HepG2 (cell line): Measurements from ENCODE around the gene FAM20A. TPM values are rescaled to one million over a fixed set of nuclear protein-coding genes. Genes with fewer than 3 reads are reported as not detected.

Experiments used
- ATAC-seq: fragments of 200-7000 bp; cut with Tn5 transposase; 3 replicates; pipeline ENCODE4 v1.9.1; 2020; ENCODE audit warnings: mild to moderate bottlenecking, moderate library complexity
- BruUV-seq: library from RNA; stranded (reverse); fragments of 400-500 nt; replicated peaks from 2 replicates; lab custom pipeline; 2021; lab: Mats Ljungman, UMichigan
- CTCF ChIA-PET: fragments of 300-600 bp; formaldehyde crosslinking; extraction: SDS; loops from one replicate; lab custom pipeline; 2021; ENCODE audit warnings: low total read pairs, inconsistent platforms, low intra/inter-chr PET ratio; lab: Yijun Ruan, JAX
- POLR2A ChIA-PET: fragments of 350-600 bp; sonication (Branson Sonifier 250); formaldehyde crosslinking; loops from one replicate; lab custom pipeline; 2020; ENCODE audit warnings: antibody characterized with exemption, inconsistent platforms; lab: Yijun Ruan, JAX
- DNase-seq: peaks from one replicate; pipeline ENCODE4 v3.0.0-alpha.2; 2015; ENCODE audit warnings: low spot score
- FAIRE-seq: peaks from 3 replicates; lab custom pipeline; 2011; peaks lifted over from hg19 to GRCh38; lab: Jason Lieb, UNC
- H2AFZ ChIP-seq: one replicate; pipeline ENCODE4 v1.6.1; 2011; ENCODE audit warnings: low read length, inconsistent platforms
- H3K27ac ChIP-seq: fragments of 300-600 bp; 3 replicates; pipeline ENCODE4 v1.8.0; 2011; ENCODE audit warnings: mixed run types, mild to moderate bottlenecking, mixed read lengths, low read length, inconsistent platforms; ENCODE audit not compliant: insufficient read depth; ENCODE audit errors: extremely low read length
- H3K27me3 ChIP-seq, 2 experiments: fragments of 200-600 bp in 1 of 2; 2 replicates in 1 of 2; 3 replicates in 1 of 2; pipeline versions ENCODE4 v1.6.0 to v1.8.0; 2011; ENCODE audit warnings: low read length in 2 of 2, mild to moderate bottlenecking in 2 of 2, moderate library complexity in 2 of 2, inconsistent platforms in 1 of 2; ENCODE audit not compliant: insufficient read depth in 2 of 2, control insufficient read depth in 1 of 2
- H3K36me3 ChIP-seq, 2 experiments: fragments of 200-600 bp in 1 of 2; replicated peaks in 1 of 2; 2 replicates in 1 of 2; 3 replicates in 1 of 2; pipeline versions ENCODE4 v1.5.1 to v1.8.0; 2011; ENCODE audit warnings: low read length in 2 of 2, inconsistent platforms in 1 of 2; ENCODE audit not compliant: insufficient read depth in 2 of 2, control insufficient read depth in 1 of 2
- H3K4me1 ChIP-seq: 2 replicates; pipeline ENCODE4 v1.5.1; 2012; ENCODE audit warnings: low read length, inconsistent platforms; ENCODE audit not compliant: insufficient read depth
- H3K4me2 ChIP-seq: 2 replicates; pipeline ENCODE4 v1.6.0; 2011; ENCODE audit warnings: low read depth, low read length, inconsistent platforms
- H3K4me3 ChIP-seq, 3 experiments: fragments of 200-600 bp in 1 of 3; sonication (generic), shearing (Covaris generic) in 1 of 3; replicated peaks in 1 of 3; 2 replicates each; pipeline ENCODE4 v1.5.1; 2011 to 2016; ENCODE audit warnings: low read length in 3 of 3, inconsistent platforms in 2 of 3, low read depth in 2 of 3, mild to moderate bottlenecking in 2 of 3, control low read depth in 1 of 3, mixed read lengths in 1 of 3; ENCODE audit not compliant: insufficient read depth in 1 of 3
- H3K79me2 ChIP-seq: one replicate; pipeline ENCODE4 v1.6.1; 2011; ENCODE audit warnings: low read length, inconsistent platforms; ENCODE audit not compliant: insufficient read depth
- H3K9ac ChIP-seq: 2 replicates; pipeline ENCODE4 v1.6.0; 2011; ENCODE audit warnings: mild to moderate bottlenecking, low read depth, low read length, inconsistent platforms; ENCODE audit not compliant: insufficient read depth
- H3K9me3 ChIP-seq: 2 replicates; pipeline ENCODE4 v1.5.1; 2012; ENCODE audit warnings: mild to moderate bottlenecking, low read length
- H4K20me1 ChIP-seq: 2 replicates; pipeline ENCODE4 v1.6.0; 2011; ENCODE audit warnings: inconsistent platforms, mild to moderate bottlenecking, low read length, moderate library complexity; ENCODE audit not compliant: insufficient read depth
- ARNTL ChIP-seq: sonication (generic); formaldehyde crosslinking; IDR thresholded peaks from 2 replicates; pipeline ENCODE4 v1.4.0; 2020; ENCODE audit warnings: mild to moderate bottlenecking, missing genetic modification reagents
- GABPB1 ChIP-seq: IDR thresholded peaks from 2 replicates; pipeline ENCODE4 v1.6.1; 2016; ENCODE audit warnings: mild to moderate bottlenecking, missing genetic modification reagents, moderate library complexity, missing compliant biosample characterization
- KAT7 ChIP-seq: IDR thresholded peaks from 2 replicates; pipeline ENCODE4 v1.6.1; 2018; ENCODE audit warnings: borderline replicate concordance, missing compliant biosample characterization
- NPAS2 ChIP-seq: sonication (generic); formaldehyde crosslinking; IDR thresholded peaks from 2 replicates; pipeline ENCODE4 v1.8.0; 2022; ENCODE audit warnings: mild to moderate bottlenecking, missing genetic modification reagents, borderline replicate concordance
- PHF8 ChIP-seq: sonication (generic); formaldehyde crosslinking; IDR thresholded peaks from 2 replicates; pipeline ENCODE4 v1.5.0; 2020; ENCODE audit warnings: missing genetic modification reagents
- POGZ ChIP-seq: sonication (generic); formaldehyde crosslinking; IDR thresholded peaks from 2 replicates; pipeline ENCODE4 v1.4.0; 2020; ENCODE audit warnings: mild to moderate bottlenecking, missing genetic modification reagents
- SNAPC4 ChIP-seq: sonication (generic); formaldehyde crosslinking; IDR thresholded peaks from 2 replicates; pipeline ENCODE4 v1.4.0; 2020; ENCODE audit warnings: mild to moderate bottlenecking, missing genetic modification reagents
- SSRP1 ChIP-seq: IDR thresholded peaks from 2 replicates; pipeline ENCODE4 v1.6.1; 2016; ENCODE audit warnings: control low read depth
- WGBS: methylation state at CpG from one replicate; pipeline ENCODE4 v1.1.6; 2017; ENCODE audit warnings: low lambda C conversion rate; 5-methylcytosine and 5-hydroxymethylcytosine counted together
- in situ Hi-C: cut with HindIII; loops from 2 replicates; pipeline ENCODE4 v1.10.0; 2017; ENCODE audit warnings: low pct_unique_long_range_greater_than_20kb; ENCODE audit not compliant: extremely low pct_ligation_motif_present
- intact Hi-C: fragments of 100-400 bp; cut with micrococcal nuclease; formaldehyde crosslinking; loops from one replicate; pipeline ENCODE4 v1.10.0; 2022; ENCODE audit not compliant: unreplicated experiment
- polyA plus RNA-seq, 8 experiments: library from polyadenylated mRNA; depleted of rRNA in 3 of 8; stranded (reverse) in 7 of 8; unstranded in 1 of 8; fragments of >200 nt; fragmentation: Illumina TruSeq in 4 of 8; extraction: Trizol in 4 of 8; gene quantifications; 2 replicates each; pipeline versions ENCODE4 v1.2.1 to v1.2.3, GENCODE V29; 2011 to 2016; ENCODE audit warnings: low read depth in 4 of 8, missing spikeins in 1 of 8, mixed read lengths in 1 of 8; ENCODE audit not compliant: insufficient read depth in 1 of 8
- total RNA-seq, 5 experiments: library from RNA; depleted of rRNA; stranded (reverse); fragments of >200 nt; fragmentation: Illumina TruSeq; extraction: Trizol; gene quantifications; 2 replicates each; pipeline ENCODE4 v1.2.3, GENCODE V29; 2016; ENCODE audit warnings: low read depth in 1 of 5

Gene FAM20A
- total and polyA plus RNA-seq, 2 of the 13 experiments (the other 11 are each of a cell fraction or from before 2014, with no cell fraction given) = 9.3 to 20.7 TPM

DNA sequence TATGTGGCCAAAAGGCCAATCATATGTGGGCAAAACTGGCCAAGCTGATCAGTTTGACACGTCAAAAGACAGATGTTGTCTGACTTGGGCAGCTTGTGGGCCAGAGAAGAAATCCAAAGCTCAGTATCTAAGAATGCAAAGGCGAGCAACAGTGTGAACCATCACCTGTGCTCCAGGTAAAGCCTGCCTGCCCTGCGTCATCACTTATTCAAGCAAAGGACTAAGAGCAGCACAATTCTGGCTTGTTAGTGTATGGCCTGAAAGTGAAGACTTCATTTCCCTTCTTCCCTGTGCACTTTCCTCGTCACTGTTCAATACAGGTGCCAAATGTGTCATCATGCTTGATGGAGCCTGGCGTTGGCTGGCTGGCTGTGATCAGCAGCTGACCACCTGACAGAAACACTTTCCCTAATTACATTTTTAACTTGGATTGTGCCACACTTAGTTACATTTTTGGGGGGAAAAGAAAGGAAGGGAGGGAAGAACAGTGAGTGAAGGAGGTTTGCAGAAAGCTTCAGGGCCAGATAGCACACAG lies 4.7 kb downstream of the FAM20A start:
- Histone ChIP-seq H3K4me3 (no peak overlapping the region), H3K27ac (no peak overlapping the region), H4K20me1 (no peaks in the 10 kb centered on the region), H3K9me3 (no peaks in the 10 kb centered on the region), H3K4me1 (peaks cover 53% of the 10 kb centered on the region), H3K9ac (no peak overlapping the region), H2AFZ (no peak overlapping the region), H3K4me2 (peak overlapping the region; percentile 23; the same call in 1 of the 2 replicates), H3K79me2 (peaks cover 3% of the 10 kb centered on the region), H3K36me3 (no peaks in the 10 kb centered on the region), H3K27me3 (0 out of 5 replicates have a peak, but pooled peaks cover 0 to under 1% of the 10 kb centered on the region in 2 experiments)
- ChIA-PET CTCF (no interaction called here), POLR2A (interaction anchor here (1.4 to 2.1 kb wide), 3 partner anchors 12 to 19 kb away, joined by 3 to 10 read pairs (median 5); no protein-coding TSS in a partner anchor)
- no peak for FAIRE-seq
- in situ Hi-C loops = loop anchor here (5.0 kb wide), 1 partner anchor 54 kb away; no protein-coding TSS in a partner anchor
- no peak for TF ChIP-seq GABPB1 (CRISPR knock-in tag)
- no peak for TF ChIP-seq PHF8 (CRISPR knock-in tag)
- no peak for TF ChIP-seq POGZ
- no peak for TF ChIP-seq SNAPC4 (CRISPR knock-in tag)
- no peak for TF ChIP-seq NPAS2 (CRISPR knock-in tag)
- peak; percentile 72; the same call in 1 of the 2 replicates for TF ChIP-seq SSRP1 (CRISPR knock-in tag)
- TF ChIP-seq ARNTL (CRISPR knock-in tag) = 0 out of 2 replicates have a peak, but pooled peaks have one; percentile 23
- TF ChIP-seq KAT7 (CRISPR knock-in tag) = no peak
- no TSS peak for BruUV-seq
- WGBS = 95% methylated on average over 5 of the region's 5 CpGs
- intact Hi-C loops = no loop called here
- DNase-seq = no peak
- ATAC-seq = no peak
